ENCODE measurements around the gene KPNA2. TPM values are rescaled to one million over a fixed set of nuclear protein-coding genes. Genes with fewer than 3 reads are reported as not detected.

Gene KPNA2
- total and polyA plus RNA-seq, 9 of the 15 experiments (the other 6 are each of a cell fraction or from before 2014, with no cell fraction given) = 132 to 984 (median 241) TPM

- TF ChIP-seq SRSF7 (optimal IDR thresholded peaks at IDR 0.05; ENCODE audit: low read depth, low read length) = no peak
- TF ChIP-seq, protein P1, sequence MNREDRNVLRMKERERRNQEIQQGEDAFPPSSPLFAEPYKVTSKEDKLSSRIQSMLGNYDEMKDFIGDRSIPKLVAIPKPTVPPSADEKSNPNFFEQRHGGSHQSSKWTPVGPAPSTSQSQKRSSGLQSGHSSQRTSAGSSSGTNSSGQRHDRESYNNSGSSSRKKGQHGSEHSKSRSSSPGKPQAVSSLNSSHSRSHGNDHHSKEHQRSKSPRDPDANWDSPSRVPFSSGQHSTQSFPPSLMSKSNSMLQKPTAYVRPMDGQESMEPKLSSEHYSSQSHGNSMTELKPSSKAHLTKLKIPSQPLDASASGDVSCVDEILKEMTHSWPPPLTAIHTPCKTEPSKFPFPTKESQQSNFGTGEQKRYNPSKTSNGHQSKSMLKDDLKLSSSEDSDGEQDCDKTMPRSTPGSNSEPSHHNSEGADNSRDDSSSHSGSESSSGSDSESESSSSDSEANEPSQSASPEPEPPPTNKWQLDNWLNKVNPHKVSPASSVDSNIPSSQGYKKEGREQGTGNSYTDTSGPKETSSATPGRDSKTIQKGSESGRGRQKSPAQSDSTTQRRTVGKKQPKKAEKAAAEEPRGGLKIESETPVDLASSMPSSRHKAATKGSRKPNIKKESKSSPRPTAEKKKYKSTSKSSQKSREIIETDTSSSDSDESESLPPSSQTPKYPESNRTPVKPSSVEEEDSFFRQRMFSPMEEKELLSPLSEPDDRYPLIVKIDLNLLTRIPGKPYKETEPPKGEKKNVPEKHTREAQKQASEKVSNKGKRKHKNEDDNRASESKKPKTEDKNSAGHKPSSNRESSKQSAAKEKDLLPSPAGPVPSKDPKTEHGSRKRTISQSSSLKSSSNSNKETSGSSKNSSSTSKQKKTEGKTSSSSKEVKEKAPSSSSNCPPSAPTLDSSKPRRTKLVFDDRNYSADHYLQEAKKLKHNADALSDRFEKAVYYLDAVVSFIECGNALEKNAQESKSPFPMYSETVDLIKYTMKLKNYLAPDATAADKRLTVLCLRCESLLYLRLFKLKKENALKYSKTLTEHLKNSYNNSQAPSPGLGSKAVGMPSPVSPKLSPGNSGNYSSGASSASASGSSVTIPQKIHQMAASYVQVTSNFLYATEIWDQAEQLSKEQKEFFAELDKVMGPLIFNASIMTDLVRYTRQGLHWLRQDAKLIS (CRISPR knock-in tag; IDR thresholded peaks at IDR 0.05) = 0 out of 2 replicates have a peak, but pooled peaks have one; percentile 40
- TF ChIP-seq XRCC3 (IDR thresholded peaks at IDR 0.05) = no peak
- TF ChIP-seq LEF1 (IDR thresholded peaks at IDR 0.05) = no peak
- TF ChIP-seq ETV6 (IDR thresholded peaks at IDR 0.05; ENCODE audit: borderline replicate concordance in 1 of 2, low read depth in 2 of 2, low read length in 1 of 2) = 0 out of 4 replicates have a peak, but pooled peaks of 1 of the 2 experiments have one; percentile 8
- no peak for TF ChIP-seq ETV6 (CRISPR knock-in tag; IDR thresholded peaks at IDR 0.05; ENCODE audit: borderline replicate concordance)
- no peak for TF ChIP-seq BRF1 (IDR thresholded peaks at IDR 0.05; ENCODE audit: borderline replicate concordance, extremely low read depth, insufficient read length)
- TF ChIP-seq, protein P2, sequence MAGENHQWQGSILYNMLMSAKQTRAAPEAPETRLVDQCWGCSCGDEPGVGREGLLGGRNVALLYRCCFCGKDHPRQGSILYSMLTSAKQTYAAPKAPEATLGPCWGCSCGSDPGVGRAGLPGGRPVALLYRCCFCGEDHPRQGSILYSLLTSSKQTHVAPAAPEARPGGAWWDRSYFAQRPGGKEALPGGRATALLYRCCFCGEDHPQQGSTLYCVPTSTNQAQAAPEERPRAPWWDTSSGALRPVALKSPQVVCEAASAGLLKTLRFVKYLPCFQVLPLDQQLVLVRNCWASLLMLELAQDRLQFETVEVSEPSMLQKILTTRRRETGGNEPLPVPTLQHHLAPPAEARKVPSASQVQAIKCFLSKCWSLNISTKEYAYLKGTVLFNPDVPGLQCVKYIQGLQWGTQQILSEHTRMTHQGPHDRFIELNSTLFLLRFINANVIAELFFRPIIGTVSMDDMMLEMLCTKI (IDR thresholded peaks at IDR 0.05; ENCODE audit: partially characterized antibody) = no peak
- TF ChIP-seq, protein P3, sequence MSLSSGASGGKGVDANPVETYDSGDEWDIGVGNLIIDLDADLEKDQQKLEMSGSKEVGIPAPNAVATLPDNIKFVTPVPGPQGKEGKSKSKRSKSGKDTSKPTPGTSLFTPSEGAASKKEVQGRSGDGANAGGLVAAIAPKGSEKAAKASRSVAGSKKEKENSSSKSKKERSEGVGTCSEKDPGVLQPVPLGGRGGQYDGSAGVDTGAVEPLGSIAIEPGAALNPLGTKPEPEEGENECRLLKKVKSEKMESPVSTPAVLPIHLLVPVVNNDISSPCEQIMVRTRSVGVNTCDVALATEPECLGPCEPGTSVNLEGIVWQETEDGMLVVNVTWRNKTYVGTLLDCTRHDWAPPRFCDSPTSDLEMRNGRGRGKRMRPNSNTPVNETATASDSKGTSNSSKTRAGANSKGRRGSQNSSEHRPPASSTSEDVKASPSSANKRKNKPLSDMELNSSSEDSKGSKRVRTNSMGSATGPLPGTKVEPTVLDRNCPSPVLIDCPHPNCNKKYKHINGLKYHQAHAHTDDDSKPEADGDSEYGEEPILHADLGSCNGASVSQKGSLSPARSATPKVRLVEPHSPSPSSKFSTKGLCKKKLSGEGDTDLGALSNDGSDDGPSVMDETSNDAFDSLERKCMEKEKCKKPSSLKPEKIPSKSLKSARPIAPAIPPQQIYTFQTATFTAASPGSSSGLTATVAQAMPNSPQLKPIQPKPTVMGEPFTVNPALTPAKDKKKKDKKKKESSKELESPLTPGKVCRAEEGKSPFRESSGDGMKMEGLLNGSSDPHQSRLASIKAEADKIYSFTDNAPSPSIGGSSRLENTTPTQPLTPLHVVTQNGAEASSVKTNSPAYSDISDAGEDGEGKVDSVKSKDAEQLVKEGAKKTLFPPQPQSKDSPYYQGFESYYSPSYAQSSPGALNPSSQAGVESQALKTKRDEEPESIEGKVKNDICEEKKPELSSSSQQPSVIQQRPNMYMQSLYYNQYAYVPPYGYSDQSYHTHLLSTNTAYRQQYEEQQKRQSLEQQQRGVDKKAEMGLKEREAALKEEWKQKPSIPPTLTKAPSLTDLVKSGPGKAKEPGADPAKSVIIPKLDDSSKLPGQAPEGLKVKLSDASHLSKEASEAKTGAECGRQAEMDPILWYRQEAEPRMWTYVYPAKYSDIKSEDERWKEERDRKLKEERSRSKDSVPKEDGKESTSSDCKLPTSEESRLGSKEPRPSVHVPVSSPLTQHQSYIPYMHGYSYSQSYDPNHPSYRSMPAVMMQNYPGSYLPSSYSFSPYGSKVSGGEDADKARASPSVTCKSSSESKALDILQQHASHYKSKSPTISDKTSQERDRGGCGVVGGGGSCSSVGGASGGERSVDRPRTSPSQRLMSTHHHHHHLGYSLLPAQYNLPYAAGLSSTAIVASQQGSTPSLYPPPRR (CRISPR knock-in tag; IDR thresholded peaks at IDR 0.05; ENCODE audit: borderline replicate concordance) = no peak
- TF ChIP-seq CHCHD3 (CRISPR knock-in tag; IDR thresholded peaks at IDR 0.05) = no peak
- TF ChIP-seq ZNF174 (CRISPR knock-in tag; IDR thresholded peaks at IDR 0.05) = no peak
- TF ChIP-seq KAT7 (CRISPR knock-in tag; IDR thresholded peaks at IDR 0.05; ENCODE audit: borderline replicate concordance) = no peak
- TF ChIP-seq DPF2 (IDR thresholded peaks at IDR 0.05) = no peak
- 0 out of 2 replicates have a peak, but pooled peaks have one; percentile 45 for TF ChIP-seq NFE2 (IDR thresholded peaks at IDR 0.05; ENCODE audit: low read depth)
- TF ChIP-seq MAZ (CRISPR knock-in tag; conservative IDR thresholded peaks at IDR 0.05 in 1 of 2, IDR thresholded peaks at IDR 0.05 in 1 of 2) = no peak; a peak in 1 of 4 replicates
- no peak for TF ChIP-seq FOXA1 (IDR thresholded peaks at IDR 0.05; ENCODE audit: borderline replicate concordance)
- TF ChIP-seq CCAR2 (IDR thresholded peaks at IDR 0.05; ENCODE audit: low read depth, low read length) = no peak
Observed at GRCh38 chr17:67992548-67993152, 42.9 kb upstream of the KPNA2 start (continued).

All from K562 (cell line).